Stimulated activated naive CD8-positive, alpha-beta T cell treated with anti-CD3 and anti-CD28 coated beads, Interleukin-15, amount 100 ng/mL, for 72 hours (primary cell): ENCODE measurements around the gene FBXW11.
A peak's percentile ranks its signal among the peaks of the same experiment; 100 is the strongest.

Source experiments
- ATAC-seq: fragments of 150-1000 bp; cut with Tn5 transposase; 2 replicates; pipeline ENCODE4 v1.10.0; 2021; ENCODE audit warnings: mild to moderate bottlenecking, moderate library complexity
- DNase-seq, 2 donors: peaks; one replicate each; pipeline ENCODE4 v3.0.0; 2021 to 2022
- H3K27ac Mint-ChIP-seq, 2 donors: one replicate each; pipeline ENCODE4 v1.8.0; 2022; ENCODE audit warnings: mild to moderate bottlenecking in 2 of 2, mixed read lengths in 2 of 2, moderate library complexity in 2 of 2
- H3K27me3 Mint-ChIP-seq: one replicate; pipeline ENCODE4 v1.8.0; 2022; ENCODE audit warnings: mixed read lengths
- H3K4me1 Mint-ChIP-seq: one replicate; pipeline ENCODE4 v1.8.0; 2022; ENCODE audit warnings: mild to moderate bottlenecking, mixed read lengths
- H3K4me3 Mint-ChIP-seq, 2 donors: one replicate each; pipeline ENCODE4 v1.8.0; 2022; ENCODE audit warnings: mild to moderate bottlenecking in 2 of 2, mixed read lengths in 2 of 2, moderate library complexity in 1 of 2
- H3K9me3 Mint-ChIP-seq, 2 donors: one replicate each; pipeline ENCODE4 v1.8.0; 2022; ENCODE audit warnings: mixed read lengths in 2 of 2

Gene FBXW11

DNA sequence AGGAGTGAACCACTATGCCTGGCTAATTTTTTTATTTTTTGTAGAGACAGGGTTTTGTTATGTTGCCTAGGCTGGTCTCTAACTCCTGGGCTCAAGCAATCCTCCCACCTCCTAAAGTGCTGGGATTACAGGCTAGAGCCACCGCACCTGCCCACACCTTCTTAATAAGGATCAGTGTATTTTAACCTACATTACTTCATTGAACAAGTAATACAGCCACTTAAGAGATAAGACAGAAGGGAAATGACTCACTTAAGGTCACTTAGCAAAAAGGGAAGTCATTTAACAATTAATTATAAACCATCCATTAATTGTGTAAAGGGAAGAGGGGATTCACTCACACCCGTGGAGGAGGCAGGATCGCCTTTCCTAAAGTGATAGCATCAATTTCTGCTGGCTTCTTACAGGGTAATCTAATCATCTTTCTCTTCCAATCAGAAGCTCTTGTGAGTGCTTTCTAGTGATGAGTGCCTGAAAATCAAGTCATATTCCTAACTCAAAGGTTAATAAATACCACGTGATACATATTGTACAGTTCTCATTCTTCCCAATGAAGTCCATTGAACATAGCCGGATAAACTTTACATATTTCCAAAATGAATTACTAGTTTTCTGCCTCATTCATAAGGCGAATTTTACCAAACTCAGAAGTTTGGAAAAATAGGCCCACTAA is 3.5 kb downstream of the FBXW11 start:
- no peaks in the 10 kb centered on the region for H3K27me3 Mint-ChIP-seq
- no peak for ATAC-seq
- H3K27ac Mint-ChIP-seq = peak overlapping the region; percentile 77 to 78
- H3K9me3 Mint-ChIP-seq = no peaks in the 10 kb centered on the region
- DNase-seq = no peak
- H3K4me1 Mint-ChIP-seq = peaks cover 63% of the 10 kb centered on the region
- peak overlapping the region; percentile 76 to 83 for H3K4me3 Mint-ChIP-seq

- Mint-ChIP-seq H3K4me1 (peaks cover 63% of the 10 kb centered on the region), H3K27ac (no peak overlapping the region), H3K4me3 (peak overlapping the region; percentile 69 to 76), H3K9me3 (no peaks in the 10 kb centered on the region), H3K27me3 (no peaks in the 10 kb centered on the region)
- no peak for DNase-seq
- no peak for ATAC-seq
Observed at GRCh38 chr5:172002310-172002709, 4.1 kb downstream of the FBXW11 start.

DNA sequence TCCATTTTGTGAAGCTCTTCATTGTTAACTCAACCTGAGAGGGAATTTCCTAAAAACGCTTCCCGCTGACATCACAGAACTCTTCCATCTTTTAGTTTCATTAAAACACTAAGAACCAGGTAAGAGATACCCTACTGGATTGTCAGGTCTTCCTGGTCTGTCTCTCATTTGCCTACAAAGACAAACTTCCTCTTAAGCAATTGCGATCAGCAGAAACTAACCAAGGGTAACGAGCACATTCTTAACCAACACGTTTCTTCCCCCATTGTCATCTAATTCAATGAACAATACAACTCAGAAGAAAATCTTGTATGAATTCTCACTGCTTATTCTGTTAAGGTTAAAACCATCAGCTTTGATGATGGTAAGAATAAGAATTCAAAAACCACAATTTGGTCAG is 6.6 kb downstream of the FBXW11 start:
- Mint-ChIP-seq H3K27ac (no peak overlapping the region), H3K4me1 (peaks cover 79% of the 10 kb centered on the region), H3K27me3 (no peaks in the 10 kb centered on the region), H3K4me3 (peak overlapping the region; percentile 46 to 57), H3K9me3 (no peaks in the 10 kb centered on the region)
- ATAC-seq (no peak), DNase-seq (no peak)

DNA sequence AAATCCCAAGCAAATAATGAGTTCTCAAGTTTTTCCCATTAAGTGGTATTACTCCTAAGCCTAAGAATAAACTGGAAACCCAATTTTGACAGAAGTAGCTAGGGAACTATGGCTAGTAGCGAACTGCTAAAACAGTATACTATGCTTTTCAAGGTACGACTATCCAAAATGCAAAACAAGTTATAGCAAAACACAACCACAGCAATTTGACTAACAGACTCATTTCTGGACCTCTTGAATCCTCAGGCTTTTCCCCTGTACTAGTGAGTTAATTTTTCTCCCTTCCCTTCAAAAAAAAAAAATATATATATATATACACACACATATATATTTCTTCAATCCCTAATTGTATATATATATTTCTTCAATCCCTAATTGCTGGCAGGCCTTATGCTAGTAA is 7.3 kb downstream of the FBXW11 start:
- DNase-seq (no peak), ATAC-seq (no peak)
- no peaks in the 10 kb centered on the region for H3K9me3 Mint-ChIP-seq
- H3K27me3 Mint-ChIP-seq = no peaks in the 10 kb centered on the region
- peaks cover 79% of the 10 kb centered on the region for H3K4me1 Mint-ChIP-seq
- no peak overlapping the region for H3K4me3 Mint-ChIP-seq
- no peak overlapping the region for H3K27ac Mint-ChIP-seq

GRCh38 chr5:171997011-171997410 is 9.4 kb downstream of the FBXW11 start:
- no peaks in the 10 kb centered on the region for H3K27me3 Mint-ChIP-seq
- H3K27ac Mint-ChIP-seq = no peak overlapping the region
- ATAC-seq (no peak), DNase-seq (no peak)
- peaks cover 71% of the 10 kb centered on the region for H3K4me1 Mint-ChIP-seq
- no peak overlapping the region for H3K4me3 Mint-ChIP-seq
- no peaks in the 10 kb centered on the region for H3K9me3 Mint-ChIP-seq

DNA sequence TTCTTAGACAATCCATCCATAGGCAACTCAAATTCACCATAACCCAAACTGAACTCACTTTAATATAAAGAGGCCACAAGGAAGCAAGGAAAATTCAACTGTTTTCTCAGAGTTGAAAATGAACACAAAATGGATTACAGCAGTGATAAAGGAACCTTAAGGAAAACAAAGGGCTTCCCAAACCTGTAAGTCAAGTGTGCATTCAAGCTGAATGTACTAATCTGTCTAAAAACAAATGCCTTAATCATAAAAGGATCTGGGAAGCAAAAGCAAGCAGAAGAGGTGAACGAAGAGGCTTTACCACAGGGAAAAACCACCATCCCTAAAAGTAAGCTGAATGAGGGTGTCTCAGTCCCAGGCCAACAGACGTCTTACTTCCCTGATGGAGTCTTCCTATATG is 13.6 kb downstream of the FBXW11 start:
- Mint-ChIP-seq H3K9me3 (no peaks in the 10 kb centered on the region), H3K4me1 (peaks cover 63% of the 10 kb centered on the region), H3K4me3 (no peak overlapping the region), H3K27ac (no peak overlapping the region), H3K27me3 (no peaks in the 10 kb centered on the region)
- no peak for ATAC-seq
- no peak for DNase-seq

DNA sequence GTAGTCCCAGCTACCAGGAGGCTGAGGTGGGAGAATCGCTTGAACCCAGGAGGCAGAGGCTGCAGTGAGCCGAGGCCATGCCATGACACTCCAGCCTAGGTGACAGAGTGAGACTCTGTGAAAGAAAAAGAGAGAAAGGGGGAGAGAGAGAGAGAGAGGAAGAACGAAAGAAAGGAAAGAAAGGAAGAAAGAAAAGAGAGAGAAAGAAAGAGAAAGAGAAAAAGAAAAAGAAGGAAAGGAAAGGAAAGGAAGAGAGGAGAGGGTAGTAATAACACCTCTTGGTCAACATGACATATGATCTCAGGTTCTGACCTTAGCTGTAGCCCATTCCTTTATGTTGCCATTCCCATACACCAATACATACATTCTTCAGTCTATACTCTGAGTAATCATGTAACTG is 14.1 kb downstream of the FBXW11 start:
- no peak for ATAC-seq
- Mint-ChIP-seq H3K27me3 (no peaks in the 10 kb centered on the region), H3K27ac (no peak overlapping the region), H3K4me1 (peaks cover 63% of the 10 kb centered on the region), H3K4me3 (no peak overlapping the region), H3K9me3 (no peaks in the 10 kb centered on the region)
- no peak for DNase-seq

- no peaks in the 10 kb centered on the region for H3K27me3 Mint-ChIP-seq
- no peaks in the 10 kb centered on the region for H3K9me3 Mint-ChIP-seq
- no peak for ATAC-seq
- H3K4me1 Mint-ChIP-seq = peaks cover 59% of the 10 kb centered on the region
- H3K4me3 Mint-ChIP-seq = no peak overlapping the region
- no peak overlapping the region for H3K27ac Mint-ChIP-seq
- no peak for DNase-seq
Observed at GRCh38 chr5:171990713-171991015, 15.8 kb downstream of the FBXW11 start.

DNA sequence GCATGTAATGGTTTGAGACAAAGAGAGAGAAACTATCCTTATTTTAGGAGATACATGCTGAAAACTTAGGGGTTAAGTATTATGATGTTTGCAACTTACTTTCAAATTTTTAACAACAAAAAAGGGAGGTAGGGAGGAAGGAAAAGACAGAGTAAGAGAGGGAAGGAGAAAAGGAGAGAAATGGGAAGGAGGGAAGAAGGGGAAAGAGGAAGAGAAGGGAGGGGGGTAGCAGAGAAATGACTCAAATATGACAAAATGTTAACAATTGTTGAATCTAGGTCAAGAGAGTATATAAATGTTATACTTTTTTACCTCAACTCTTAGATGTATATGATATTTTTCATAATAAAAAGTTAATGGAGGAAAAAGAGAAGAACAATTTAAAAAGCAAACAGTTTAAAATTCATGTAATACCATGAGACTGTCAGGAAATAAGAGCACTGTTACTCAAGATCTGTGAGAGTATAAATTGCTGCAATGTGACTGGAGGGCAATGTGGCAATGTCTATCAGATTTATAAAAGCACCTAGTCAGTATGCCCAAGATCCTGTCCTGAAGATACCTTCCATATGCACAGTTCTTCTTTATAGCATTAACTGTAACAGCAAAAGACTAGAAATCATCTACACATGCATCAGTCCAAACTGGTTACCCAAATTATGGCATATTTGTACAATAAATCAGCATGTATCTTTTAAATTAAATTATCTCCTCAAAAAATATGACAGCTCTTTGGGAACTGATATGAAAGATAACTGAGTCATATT is 16.3 kb downstream of the FBXW11 start:
- DNase-seq (no peak), ATAC-seq (no peak)
- Mint-ChIP-seq H3K4me1 (peaks cover 58% of the 10 kb centered on the region), H3K4me3 (peak overlapping the region in 1 of 2 donors; percentile 51), H3K27me3 (no peaks in the 10 kb centered on the region), H3K27ac (peak overlapping the region in 1 of 2 donors; percentile 55), H3K9me3 (no peaks in the 10 kb centered on the region)

- DNase-seq (peak in 1 of 2 donors; percentile 32), ATAC-seq (peak; percentile 62)
- Mint-ChIP-seq H3K27me3 (no peaks in the 10 kb centered on the region), H3K9me3 (no peaks in the 10 kb centered on the region), H3K4me3 (peak overlapping the region in 1 of 2 donors; percentile 71), H3K4me1 (peaks cover 59% of the 10 kb centered on the region), H3K27ac (peak overlapping the region in 1 of 2 donors; percentile 2)
Observed at GRCh38 chr5:171989276-171989675, 17.2 kb downstream of the FBXW11 start.

GRCh38 chr5:171986772-171987171 is 19.7 kb downstream of the FBXW11 start:
- Mint-ChIP-seq H3K27me3 (no peaks in the 10 kb centered on the region), H3K27ac (peak overlapping the region in 1 of 2 donors; percentile 45), H3K4me3 (peak overlapping the region in 1 of 2 donors; percentile 30), H3K4me1 (peaks cover 64% of the 10 kb centered on the region), H3K9me3 (peaks cover 0 to 1% of the 10 kb centered on the region in 2 donors)
- no peak for ATAC-seq
- DNase-seq = no peak

- ATAC-seq (peak; percentile 91), DNase-seq (peak in 1 of 2 donors; percentile 60)
- no peaks in the 10 kb centered on the region for H3K27me3 Mint-ChIP-seq
- peaks cover 60% of the 10 kb centered on the region for H3K4me1 Mint-ChIP-seq
- H3K9me3 Mint-ChIP-seq = peaks cover 9 to 11% of the 10 kb centered on the region in 2 donors
- H3K4me3 Mint-ChIP-seq = no peak overlapping the region
- no peak overlapping the region for H3K27ac Mint-ChIP-seq
Observed at GRCh38 chr5:171984748-171985419, 21.6 kb downstream of the FBXW11 start.

GRCh38 chr5:171981847-171982246 is 24.6 kb downstream of the FBXW11 start:
- DNase-seq = no peak
- H3K4me3 Mint-ChIP-seq = no peak overlapping the region
- H3K27ac Mint-ChIP-seq = no peak overlapping the region
- H3K9me3 Mint-ChIP-seq = peaks cover 21 to 22% of the 10 kb centered on the region in 2 donors
- no peak for ATAC-seq
- no peaks in the 10 kb centered on the region for H3K27me3 Mint-ChIP-seq
- H3K4me1 Mint-ChIP-seq = peaks cover 58% of the 10 kb centered on the region

- ATAC-seq (no peak), DNase-seq (no peak)
- Mint-ChIP-seq H3K4me3 (no peak overlapping the region), H3K4me1 (peaks cover 63% of the 10 kb centered on the region), H3K9me3 (peaks cover 21 to 22% of the 10 kb centered on the region in 2 donors), H3K27ac (no peak overlapping the region), H3K27me3 (no peaks in the 10 kb centered on the region)
Observed at GRCh38 chr5:171980792-171981191, 25.6 kb downstream of the FBXW11 start.

GRCh38 chr5:171979606-171980005 is 26.8 kb downstream of the FBXW11 start:
- Mint-ChIP-seq H3K27ac (no peak overlapping the region), H3K4me1 (peaks cover 68% of the 10 kb centered on the region), H3K27me3 (no peaks in the 10 kb centered on the region), H3K4me3 (no peak overlapping the region), H3K9me3 (peaks cover 21 to 22% of the 10 kb centered on the region in 2 donors)
- ATAC-seq (no peak), DNase-seq (no peak)

DNA sequence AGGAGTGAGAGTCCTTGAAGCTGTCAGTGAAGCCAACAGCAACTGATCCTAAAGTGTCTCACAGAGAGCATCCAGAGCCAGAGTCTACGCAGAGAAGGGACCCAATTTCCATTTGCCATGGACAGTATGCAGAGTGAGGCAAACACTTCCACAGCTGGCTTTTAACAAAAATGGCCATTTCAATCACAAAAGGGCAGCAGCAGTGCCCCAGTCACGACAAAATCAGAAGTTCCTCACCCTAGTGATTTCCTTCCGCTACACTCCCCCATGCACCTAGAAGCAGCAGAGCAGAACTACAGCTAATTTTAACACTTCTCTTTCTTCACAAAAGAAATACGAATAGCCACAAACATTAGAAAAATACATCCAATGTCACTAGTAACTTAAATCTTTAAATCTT is 27.9 kb downstream of the FBXW11 start:
- DNase-seq (no peak), ATAC-seq (no peak)
- peak overlapping the region; percentile 10 to 20 for H3K4me3 Mint-ChIP-seq
- H3K27me3 Mint-ChIP-seq = no peaks in the 10 kb centered on the region
- H3K27ac Mint-ChIP-seq = no peak overlapping the region
- H3K9me3 Mint-ChIP-seq = peaks cover 21 to 22% of the 10 kb centered on the region in 2 donors
- H3K4me1 Mint-ChIP-seq = peaks cover 63% of the 10 kb centered on the region
